SK-N-SH treated with all-trans-retinoic acid at 6 μM for 48 hours (cell line): ENCODE results near the gene LIMCH1.

Experiments
- BACH2 ChIP-seq: fragments of 250-450 bp; sonication (Bioruptor Pico); IDR thresholded peaks from 2 replicates; pipeline ENCODE4 v1.9.0; 2021; ENCODE audit warnings: mild to moderate bottlenecking, borderline replicate concordance
- OSR1 ChIP-seq: fragments of 250-450 bp; sonication (Bioruptor Pico); IDR thresholded peaks from 2 replicates; pipeline ENCODE4 v1.8.0; 2022; ENCODE audit warnings: moderate library complexity, mild to moderate bottlenecking, inconsistent platforms
- SNAI2 ChIP-seq: fragments of 250-450 bp; sonication (Bioruptor Pico); IDR thresholded peaks from 2 replicates; pipeline ENCODE4 v1.5.0; 2020; ENCODE audit warnings: mild to moderate bottlenecking, moderate library complexity
- ZFP3 ChIP-seq: fragments of 250-450 bp; sonication (Bioruptor Pico); IDR thresholded peaks from 2 replicates; pipeline ENCODE4 v1.5.0; 2020; ENCODE audit warnings: mild to moderate bottlenecking, moderate library complexity
- ZNF565 ChIP-seq: fragments of 450-650 bp; formaldehyde crosslinking; conservative IDR thresholded peaks from 2 replicates; pipeline ENCODE4 v1.5.0; 2020; ENCODE audit warnings: low read depth, mild to moderate bottlenecking, moderate library complexity
- ZNF70 ChIP-seq: fragments of 450-650 bp; formaldehyde crosslinking; IDR thresholded peaks from 2 replicates; pipeline ENCODE4 v1.5.0; 2020; ENCODE audit warnings: mild to moderate bottlenecking, moderate library complexity
- ZNF8 ChIP-seq: fragments of 450-650 bp; formaldehyde crosslinking; IDR thresholded peaks from 2 replicates; pipeline ENCODE4 v1.5.0; 2020; ENCODE audit warnings: mild to moderate bottlenecking, moderate library complexity
- TF ChIP-seq, protein P1 (sequence below): fragments of 250-450 bp; sonication (Bioruptor Pico); IDR thresholded peaks from 2 replicates; pipeline ENCODE4 v1.5.1; 2020; ENCODE audit warnings: low read depth, mild to moderate bottlenecking, moderate library complexity

DNA sequence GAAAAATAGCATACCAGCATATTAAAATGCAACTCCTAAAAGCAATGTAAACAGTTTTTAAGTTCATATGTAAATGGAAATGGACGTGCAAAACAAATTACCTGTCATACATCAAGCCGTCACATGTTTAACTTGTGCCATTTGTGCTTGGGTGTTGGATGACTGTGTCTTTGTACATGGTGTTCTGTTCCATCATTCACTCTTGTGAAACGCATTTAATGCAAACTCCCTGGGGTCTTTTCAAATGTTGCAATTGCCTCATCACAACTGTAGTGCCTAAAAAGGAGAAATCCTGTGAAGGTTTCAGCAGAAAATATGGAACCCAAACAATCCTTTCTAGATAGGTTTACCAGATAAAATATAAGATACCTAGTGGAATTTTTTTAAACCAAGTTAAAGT, 158.2 kb downstream of the LIMCH1 start:
- TF ChIP-seq ZFP3, result no peak
- TF ChIP-seq ZNF70 (CRISPR knock-in tag), result no peak
- no peak for TF ChIP-seq SNAI2 (CRISPR knock-in tag)
- no peak for TF ChIP-seq OSR1 (CRISPR knock-in tag)
- no peak for TF ChIP-seq ZNF8 (CRISPR knock-in tag)
- no peak for TF ChIP-seq BACH2 (CRISPR knock-in tag)
- TF ChIP-seq, protein P1, sequence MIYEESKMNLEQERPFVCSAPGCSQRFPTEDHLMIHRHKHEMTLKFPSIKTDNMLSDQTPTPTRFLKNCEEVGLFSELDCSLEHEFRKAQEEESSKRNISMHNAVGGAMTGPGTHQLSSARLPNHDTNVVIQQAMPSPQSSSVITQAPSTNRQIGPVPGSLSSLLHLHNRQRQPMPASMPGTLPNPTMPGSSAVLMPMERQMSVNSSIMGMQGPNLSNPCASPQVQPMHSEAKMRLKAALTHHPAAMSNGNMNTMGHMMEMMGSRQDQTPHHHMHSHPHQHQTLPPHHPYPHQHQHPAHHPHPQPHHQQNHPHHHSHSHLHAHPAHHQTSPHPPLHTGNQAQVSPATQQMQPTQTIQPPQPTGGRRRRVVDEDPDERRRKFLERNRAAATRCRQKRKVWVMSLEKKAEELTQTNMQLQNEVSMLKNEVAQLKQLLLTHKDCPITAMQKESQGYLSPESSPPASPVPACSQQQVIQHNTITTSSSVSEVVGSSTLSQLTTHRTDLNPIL, result no peak
- no peak for TF ChIP-seq ZNF565 (CRISPR knock-in tag)
